Inflammatory macrophage (primary cell): ENCODE results near the gene RFC4.
"Not testable (repeated sequence)": the region's sequence is repeated elsewhere in the genome, so short reads cannot be mapped to it uniquely, and the experiment has no call there.

Experiments used
- DNase-seq, 2 donors: peaks; one replicate each; pipeline ENCODE4 v3.0.0-alpha.2; 2020 to 2022

Gene RFC4

DNA sequence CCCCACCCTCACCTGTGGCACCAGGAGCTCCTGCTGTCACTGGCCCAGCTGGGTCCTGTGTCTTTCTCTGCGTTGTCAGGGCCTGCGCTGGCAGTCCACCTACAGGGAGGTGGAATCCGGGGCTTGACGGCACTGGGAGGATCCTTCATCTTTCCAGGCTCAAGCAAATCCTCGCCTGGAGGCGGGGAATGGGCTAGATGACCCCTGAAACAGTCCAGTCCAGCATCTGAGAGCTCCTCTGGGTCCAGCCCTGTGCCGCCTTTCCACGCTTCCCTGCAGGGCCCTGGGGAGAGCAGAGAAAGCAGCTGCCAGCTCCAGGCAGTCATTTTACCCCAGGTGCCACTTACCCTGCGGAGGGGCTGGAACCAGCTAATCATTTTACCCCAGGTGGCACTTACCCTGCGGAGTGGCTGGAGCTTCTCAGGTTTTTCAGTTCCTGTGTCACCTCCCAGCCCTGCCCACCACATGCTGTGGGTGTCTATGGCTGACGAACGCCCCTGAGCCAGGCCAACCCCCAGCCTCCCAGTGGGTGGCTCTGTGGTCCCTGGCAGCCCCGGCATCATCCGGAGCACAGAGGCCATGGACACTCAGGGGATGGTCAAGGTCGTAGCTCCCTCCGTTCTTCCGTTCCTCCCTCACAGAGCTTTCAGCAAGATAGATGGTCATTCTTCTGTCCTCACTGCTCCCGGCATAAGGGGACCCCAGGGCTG is 18.3 kb upstream of the RFC4 start:
- DNase-seq: no peak

DNA sequence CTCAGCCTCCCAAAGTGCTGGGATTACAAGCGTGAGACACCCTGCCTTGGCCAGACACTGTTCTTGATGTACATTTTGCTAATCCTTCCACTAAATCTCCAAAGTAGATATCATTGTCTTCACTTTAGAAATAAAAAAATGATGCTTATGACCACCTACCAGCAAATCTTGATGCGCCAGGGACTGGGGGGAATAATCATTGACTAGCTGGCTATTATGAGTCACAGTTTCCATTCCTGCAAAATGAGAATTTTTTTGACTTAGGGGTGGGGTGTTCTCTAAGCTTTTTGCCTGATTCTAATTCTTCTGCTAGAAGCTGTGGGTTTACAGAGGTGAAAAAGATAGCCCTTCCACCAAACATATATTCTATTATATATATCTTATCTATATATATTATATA is 17.1 kb upstream of the RFC4 start:
- no peak for DNase-seq

DNA sequence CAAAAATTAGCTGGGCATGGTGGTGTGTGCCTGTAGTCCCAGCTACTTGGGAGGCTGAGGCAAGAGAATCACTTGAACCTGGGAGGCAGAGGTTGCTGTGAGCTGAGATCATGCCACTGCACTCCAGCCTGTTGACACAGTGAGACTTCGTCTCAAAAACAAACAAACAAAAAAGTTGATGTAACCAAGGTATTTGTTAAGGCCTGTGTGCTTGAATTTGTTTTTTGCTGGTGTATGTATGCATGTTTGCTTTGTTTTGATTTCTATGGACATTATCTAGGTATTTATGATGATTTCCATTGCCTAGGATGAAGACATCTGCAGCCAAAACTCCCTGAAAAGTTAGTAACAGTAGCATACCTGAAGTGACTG is 16.1 kb upstream of the RFC4 start:
- DNase-seq: not testable (repeated sequence)

DNA sequence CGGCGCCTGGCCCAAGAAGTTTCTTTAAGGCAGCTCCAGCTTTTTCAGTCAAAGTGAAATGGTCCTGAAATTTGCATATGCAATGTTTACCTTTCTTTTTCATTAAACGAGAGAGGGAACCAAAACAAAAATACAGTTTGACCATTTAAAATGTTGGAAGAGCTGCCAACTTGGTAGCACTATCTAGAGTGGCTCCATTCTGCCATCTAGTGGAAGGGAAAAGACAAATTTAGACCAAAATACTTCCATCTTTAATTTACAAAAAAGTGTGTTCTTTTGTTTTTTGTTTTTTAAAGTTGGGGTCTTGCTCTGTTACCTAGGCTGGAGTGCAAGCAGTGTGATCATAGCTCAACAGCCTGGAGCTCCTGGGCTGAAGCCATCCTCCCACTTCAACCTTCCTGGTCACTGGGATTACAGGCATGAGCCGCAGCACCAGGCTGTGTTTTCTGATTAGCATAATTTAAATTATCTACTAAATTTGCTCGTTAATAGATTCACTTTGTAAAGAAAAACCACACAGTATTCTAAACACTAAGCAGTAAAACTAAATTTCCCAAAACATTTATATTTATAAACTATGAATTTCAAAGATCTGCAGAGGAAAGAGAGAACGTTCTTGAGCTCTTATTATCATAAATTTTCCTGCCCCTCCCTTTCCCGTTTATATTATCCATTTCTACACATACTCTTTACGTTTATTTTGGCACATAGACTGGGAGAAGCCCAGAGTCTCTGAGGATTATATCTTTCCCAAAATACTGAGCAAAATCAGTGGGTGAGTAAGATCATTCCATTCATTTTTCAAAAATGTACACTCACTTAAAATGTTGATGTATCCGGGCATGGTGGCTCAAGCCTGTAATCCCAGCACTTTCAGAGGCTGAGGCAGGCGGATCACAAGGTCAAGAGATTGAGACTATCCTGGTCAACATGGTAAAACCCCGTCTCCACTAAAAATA is 15.4 kb upstream of the RFC4 start:
- peak; percentile 60 to 67 for DNase-seq

DNA sequence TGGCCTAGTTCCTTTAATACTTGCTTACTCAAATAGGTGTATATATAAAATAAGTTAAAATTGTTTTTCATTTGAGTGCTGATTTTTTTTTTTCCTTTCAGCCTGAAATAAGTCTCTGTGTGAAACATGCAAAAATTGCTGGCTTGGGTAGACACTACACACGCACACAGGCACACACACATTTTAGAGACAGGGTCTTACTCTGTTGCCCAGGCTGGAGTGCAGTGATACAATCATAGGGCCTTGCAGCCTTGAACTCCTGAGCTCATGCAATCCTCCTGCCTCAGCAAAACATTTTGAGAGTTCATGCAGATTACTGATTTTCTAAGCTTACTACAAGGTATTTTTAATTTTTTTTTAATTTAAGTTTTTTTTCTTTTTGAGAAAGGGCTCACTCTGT is 12.7 kb upstream of the RFC4 start:
- DNase-seq: no peak

DNA sequence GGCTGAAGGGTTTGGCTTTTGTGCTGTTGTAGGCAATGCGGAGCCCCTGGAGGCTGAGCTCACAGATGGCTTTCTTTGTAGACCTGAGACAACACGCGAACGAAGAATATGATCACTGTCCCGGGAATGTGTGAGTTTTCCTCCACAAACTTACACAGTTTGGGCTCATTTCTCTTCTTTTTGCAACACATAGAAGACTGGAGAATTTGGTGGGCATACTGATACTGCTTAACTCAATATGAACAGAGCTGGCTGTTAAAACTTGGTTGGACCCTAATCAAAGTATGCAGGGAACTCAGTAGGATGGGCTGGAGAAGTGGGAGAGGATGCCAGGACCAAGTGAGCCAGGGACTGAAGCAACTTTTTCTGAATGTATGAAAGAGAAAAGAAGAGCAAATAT is 12.2 kb upstream of the RFC4 start:
- DNase-seq: no peak

DNA sequence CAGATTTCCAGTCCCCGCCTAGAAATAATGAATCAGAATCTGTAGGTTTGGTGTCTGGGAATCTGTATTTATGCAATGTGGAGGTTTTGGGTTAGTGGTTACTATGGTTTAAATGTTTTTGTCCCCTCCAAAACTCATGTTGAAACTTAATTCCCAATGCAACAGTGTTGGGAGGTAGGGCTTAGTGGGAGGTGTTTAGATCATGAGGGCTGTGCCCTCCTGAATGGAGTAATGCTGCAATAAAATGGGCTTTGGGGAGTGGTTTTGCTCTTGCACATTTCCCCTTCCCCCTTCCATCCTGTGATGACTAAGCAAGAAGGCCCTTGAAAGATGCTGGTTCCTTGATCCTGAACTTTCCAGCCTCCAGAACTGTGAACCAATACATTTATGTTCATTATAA is 9.2 kb upstream of the RFC4 start:
- peak; percentile 68 to 82 for DNase-seq

DNA sequence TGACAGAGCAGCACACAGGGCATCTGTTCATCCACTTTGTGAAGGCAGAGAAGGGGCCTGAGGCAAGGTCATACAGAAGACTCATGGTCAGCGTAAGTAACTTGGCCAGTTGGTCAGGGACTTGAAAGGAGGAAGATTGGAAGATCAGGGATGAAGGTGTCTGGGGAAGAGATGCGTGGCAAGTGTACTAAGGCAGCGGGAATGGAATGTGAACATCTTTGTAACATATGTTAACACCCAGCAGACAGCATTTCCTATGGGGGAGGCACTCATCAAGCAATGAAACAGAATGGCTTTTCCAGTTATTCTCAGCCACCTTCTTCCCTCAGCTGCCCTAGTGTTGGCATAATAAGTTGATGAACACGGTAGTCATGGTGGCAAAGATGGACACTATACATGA is 7.8 kb upstream of the RFC4 start:
- DNase-seq: no peak

DNA sequence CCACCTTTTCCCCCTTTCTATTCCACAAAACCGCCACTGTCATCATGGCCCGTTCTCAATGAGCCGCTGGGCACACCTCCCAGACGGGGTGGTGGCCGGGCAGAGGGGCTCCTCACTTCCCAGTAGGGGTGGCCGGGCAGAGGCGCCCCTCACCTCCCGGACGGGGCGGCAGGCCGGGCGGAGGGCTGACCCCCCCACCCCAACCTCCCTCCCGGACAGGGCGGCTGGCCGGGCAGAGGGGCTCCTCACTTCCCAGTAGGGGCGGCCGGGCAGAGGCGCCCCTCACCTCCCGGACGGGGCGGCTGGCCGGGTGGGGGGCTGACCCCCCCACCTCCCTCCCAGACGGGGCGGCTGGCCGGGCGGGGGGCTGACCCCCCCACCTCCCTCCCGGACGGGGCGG is 5.0 kb upstream of the RFC4 start:
- not testable (repeated sequence) for DNase-seq

DNA sequence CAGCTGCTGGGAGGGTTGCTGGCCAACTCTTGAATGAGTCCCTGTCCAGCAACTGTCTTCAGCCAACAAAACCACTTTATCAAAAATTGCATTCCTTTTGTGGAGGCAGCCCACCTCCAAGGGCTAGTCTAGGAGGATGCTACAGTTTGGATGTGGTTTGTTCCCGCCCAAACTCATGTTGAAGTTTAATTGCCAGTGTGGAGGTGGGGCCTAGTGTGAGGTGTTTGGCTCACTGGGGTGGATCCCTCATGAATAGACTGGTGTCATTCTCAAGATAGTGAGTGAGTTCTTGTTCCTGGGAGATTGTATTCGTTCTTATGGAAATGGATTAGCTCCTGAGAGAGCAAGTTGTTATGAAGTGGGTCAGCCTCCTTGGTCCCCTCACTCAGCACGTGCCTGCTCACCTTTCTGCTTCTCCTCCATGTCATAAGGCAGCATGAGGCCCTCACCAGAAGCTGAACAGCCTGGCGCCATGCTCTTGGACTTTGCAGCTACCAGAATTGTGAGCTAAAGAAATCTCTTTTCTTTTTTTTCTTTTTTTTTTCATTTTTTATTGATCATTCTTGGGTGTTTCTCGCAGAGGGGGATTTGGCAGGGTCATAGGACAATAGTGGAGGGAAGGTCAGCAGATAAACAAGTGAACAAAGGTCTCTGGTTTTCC is 4.2 kb upstream of the RFC4 start:
- no peak for DNase-seq

DNA sequence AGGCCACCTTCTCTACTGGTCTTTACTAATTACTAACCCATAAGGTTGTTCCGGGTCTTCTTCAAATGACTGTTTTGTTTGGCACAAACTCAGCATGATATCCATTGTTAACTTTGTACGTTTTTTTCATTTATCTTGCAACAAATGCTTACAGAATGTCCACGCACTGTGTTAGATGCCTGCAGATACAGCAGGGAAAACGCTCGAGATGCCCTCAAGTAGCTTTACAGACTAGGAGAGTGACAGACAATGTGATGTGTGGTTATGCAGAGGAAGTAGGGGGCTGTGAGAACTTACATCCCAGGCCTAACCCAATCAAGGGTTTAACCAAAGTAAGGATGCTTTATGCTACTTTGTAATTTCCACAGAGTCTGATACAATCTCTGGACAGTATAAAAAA is 949 bp upstream of the RFC4 start:
- DNase-seq: no peak

DNA sequence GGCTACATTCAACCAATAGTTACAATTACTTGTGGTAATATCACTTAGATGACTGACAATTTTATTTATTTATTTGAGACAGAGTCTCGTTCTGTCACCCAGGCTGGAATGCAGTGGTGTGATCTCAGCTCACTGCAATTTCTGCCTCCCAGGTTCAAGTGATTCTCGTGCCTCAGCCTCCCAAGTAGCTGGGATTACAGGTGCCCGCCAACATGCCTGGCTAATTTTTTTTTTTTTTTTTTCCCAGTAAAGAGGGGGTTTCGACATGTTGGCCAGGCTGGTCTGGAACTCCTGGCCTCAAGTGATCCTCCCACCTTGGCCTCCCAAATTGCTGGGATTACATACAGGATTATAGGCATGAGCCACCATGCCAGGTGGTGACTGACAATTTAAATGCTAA is 2.8 kb downstream of the RFC4 start:
- DNase-seq: not testable (repeated sequence)

DNA sequence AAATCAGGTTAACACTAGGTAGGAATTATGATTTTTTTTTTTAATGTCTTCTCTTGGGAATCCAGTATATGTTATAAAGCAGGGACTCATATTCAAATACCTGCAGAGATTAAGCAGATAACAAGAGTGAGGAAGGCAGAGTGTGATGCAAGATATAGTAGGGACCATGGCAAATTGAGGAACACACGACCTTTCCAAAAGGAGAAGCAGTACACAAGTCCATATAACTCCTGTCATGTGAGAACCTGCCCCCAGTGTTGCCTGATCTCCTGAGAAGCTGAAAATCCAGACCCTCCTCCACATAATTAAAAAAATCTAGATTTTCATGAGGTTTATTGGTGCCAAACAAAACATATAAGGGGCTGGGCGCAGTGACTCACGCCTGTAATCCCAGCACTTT is 3.6 kb downstream of the RFC4 start:
- peak; percentile 14 to 32 for DNase-seq

DNA sequence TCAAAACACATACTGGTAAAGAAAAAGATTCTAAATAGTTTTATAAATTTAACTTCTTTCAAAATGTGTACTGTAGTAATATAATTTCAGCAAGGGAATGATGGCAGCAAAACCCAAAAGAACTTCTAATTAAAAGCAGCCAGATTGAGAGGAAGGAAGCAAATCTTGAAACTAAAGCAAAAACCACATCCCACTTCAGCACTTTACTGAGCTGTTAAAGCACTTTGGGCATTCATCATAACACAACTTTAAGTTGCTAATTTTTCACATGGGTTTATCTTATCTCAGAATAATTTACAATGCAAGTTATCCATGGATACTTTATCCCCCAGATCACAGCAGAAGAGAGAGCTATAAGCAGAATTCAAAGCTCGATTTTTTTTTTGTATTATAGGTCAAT is 6.0 kb downstream of the RFC4 start:
- no peak for DNase-seq

DNA sequence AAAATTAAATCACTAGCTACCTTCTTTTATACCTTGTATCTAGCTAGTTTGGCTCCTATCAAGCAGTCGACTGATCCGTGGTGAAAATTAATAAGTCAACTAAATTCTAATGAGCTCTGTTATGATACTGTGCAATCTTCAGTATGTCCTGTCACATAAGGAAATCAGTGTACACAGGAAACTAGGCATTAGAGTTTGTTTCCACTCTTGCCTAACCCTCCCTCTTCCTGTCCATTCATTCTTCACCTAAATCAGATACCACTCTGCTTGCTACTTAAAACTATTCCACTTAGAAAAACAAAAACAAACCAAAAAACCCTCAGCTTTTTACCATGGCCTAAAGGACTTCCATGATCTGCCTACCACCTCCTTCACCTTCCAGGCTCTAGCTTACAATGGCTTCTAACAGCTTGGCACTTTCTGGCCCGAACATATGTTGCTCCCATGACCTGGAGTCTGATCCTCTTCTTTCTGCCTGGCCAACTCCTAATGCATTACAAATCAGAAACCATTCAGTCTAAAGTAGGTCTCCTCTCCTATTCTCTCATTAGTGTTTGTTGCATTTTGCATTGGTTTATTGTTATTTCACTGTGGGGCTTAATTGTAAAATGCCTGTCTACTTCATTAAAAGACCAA is 7.9 kb downstream of the RFC4 start:
- DNase-seq: no peak

DNA sequence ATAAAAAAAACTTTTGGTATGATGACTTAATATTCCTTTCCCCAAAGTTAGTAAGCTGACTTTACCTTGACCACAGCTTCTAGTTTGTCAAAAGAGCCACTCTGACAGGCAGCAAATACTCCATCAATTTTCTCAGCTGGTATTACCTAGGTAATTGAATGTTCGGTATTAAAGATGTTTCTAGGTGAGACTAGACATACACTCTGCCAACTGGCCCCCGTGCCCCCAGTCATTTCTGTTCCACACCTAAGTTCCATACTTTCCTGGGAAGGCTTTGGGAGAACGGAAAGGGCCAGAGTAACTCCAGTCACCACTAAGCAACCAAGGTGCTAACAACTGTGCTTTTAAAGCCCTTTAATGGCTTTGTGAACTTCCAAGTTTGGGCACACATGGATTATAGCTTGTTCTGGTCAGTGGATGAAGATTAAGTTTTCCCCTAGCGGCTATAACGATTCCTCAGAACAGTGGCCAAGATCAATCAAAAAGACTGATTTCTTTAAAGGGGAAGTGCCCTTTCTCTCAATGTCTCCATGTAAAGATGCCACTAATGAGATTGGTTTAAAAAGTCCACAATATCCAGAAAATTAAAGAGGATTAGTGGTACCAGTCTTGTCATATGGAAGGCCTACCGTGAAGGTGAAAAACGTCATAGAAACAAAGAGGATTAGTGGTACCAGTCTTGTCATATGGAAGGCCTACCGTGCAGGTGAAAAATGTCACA is 15.9 kb downstream of the RFC4 start:
- no peak for DNase-seq

DNA sequence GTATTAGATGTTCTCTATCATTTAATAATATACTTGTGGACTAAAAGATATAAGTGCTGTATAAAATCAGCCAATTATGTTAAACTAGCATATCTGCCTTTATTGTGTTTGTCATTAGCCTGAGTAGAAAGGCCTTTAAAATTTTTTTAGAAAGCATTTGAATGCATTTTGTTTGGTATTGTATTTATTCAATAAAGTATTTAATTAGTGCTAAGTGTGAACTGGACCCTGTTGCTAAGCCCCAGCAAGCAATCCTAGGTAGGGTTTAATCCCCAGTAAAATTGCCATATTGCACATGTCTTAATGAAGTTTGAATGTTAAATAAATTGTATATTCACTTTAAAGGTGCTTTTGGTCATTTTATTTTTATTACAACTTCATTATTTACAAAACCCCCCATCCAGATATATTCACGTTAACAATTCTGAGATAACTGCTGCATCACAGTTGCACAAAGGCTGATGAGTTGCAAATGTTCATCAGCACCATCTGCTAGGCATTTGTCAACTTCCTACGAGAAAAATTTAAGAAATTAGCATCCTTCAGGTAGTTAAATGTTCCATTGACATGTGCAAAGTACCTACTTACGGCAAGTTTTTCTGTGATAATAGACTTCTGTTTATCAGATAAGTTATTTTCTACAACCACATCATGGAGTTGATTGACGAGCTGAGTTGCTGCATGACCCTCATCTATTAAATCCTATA is 16.6 kb downstream of the RFC4 start:
- DNase-seq: no peak

DNA sequence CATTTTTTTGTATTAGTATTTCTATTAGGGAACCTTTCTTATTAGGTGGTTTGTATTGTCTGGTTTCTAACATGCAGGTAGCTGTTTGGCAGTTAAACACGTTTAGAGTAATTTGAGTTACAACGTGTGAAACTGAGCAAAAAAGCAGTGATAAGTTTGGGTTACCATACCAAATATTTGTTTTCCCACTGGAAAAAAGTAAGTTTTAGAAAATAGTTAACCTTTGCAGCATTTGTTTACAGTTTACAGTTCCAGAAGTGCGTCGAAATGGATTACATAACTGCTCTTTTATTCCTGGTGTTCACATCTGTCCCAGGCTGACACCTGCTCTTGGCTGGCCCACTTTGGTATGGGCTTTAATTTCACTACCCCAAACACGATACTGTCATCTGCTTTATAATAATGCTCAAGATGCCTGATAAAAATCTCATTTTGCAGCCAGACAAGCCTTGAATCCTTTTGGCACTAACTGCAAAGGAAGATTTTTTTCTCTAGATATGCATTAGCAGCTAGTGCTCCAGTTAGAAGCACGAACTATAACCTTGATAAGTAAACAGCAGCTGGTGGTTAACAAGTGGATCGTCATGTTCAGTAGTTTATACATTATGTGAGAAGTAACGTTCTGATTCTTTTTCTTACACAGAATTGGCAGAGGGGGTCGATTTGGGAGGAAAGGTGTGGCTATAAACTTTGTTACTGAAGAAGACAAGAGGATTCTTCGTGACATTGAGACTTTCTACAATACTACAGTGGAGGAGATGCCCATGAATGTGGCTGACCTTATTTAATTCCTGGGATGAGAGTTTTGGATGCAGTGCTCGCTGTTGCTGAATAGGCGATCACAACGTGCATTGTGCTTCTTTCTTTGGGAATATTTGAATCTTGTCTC is 17.6 kb downstream of the RFC4 start:
- DNase-seq: no peak

DNA sequence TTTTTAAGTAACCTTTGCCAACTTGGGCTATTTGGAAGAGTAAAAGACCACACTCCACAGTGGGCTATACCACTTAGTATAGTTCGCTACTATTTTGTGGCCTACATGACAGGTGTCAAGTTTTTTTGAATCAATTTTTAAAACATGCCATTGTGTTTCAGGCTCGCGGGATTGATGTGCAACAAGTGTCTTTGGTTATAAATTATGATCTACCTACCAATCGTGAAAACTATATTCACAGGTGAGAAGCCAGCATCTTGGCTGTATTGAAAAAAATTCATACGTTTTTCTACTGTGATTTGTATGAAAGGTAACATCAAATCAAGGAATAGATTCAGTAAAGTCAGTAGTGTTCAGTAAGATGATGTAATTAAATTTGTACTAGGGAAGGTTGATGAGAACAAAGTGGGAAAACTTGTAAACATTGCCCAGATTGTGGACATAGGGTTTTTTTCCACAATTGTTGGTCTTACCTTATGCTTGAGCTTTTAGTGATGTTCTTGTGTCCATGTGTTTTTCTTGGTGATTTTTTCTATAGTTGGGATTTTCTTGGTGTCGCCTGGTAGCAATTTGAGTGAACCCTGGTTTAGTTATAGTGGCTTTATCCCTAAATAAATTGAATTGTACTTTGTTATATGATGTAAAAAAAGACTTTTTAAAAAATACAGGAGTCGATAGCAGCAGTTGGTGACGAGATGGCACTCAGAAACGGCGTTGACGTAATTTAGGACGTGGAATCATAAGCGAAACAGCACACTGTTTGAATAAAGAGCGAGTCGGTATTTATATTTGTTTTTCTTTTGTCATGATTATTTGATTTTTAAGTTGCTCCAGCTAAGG is 18.4 kb downstream of the RFC4 start:
- DNase-seq: no peak

DNA sequence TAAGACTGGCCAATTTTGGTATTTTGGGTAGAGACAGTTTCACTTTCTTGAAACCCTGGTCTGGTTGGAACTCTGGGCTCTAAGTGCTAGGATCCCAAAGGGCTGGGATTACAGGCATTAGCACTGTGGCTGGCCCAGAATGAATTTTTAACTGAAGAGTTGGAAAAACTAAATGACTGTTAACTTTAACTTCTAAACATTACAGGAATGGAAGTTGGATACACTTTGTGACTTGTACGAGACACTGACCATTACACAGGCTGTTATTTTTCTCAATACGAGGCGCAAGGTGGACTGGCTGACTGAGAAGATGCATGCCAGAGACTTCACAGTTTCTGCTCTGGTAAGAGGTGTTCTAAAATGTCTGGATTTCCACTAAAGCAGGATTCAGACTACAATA is 19.4 kb downstream of the RFC4 start:
- no peak for DNase-seq
